OCI-LY7 (cell line): Measurements from ENCODE around the gene TRIO. TPM values are rescaled to one million over a fixed set of nuclear protein-coding genes. Genes with fewer than 3 reads are reported as not detected.

Source experiments
- BruUV-seq: library from RNA; stranded (reverse); fragments of 400-500 nt; replicated peaks from 2 replicates; lab custom pipeline; 2021; lab: Mats Ljungman, UMichigan
- CTCF ChIA-PET: fragments of 300-600 bp; sonication (Branson Sonifier 250); formaldehyde crosslinking; loops from one replicate; lab custom pipeline; 2022; ENCODE audit warnings: antibody characterized with exemption; ENCODE audit not compliant: unreplicated experiment; lab: Charles Lee
- POLR2A ChIA-PET: fragments of 300-600 bp; sonication (Branson Sonifier 250); formaldehyde crosslinking; loops from one replicate; lab custom pipeline; 2022; ENCODE audit warnings: antibody characterized with exemption; lab: Charles Lee
- DNase-seq: peaks from one replicate; pipeline ENCODE4 v3.0.0-alpha.2; 2015; ENCODE audit warnings: low spot score
- H2AFZ ChIP-seq: fragments of 200-600 bp; sonication (generic), shearing (Covaris generic); 2 replicates; pipeline ENCODE4 v1.6.1; 2014; ENCODE audit warnings: mild to moderate bottlenecking, antibody characterized with exemption, low read length, moderate library complexity
- H3K27ac ChIP-seq: fragments of 200-600 bp; sonication (generic); 2 replicates; pipeline ENCODE4 v1.5.1; 2014; ENCODE audit warnings: mixed run types, low read depth, mild to moderate bottlenecking, moderate library complexity, low read length, inconsistent platforms; ENCODE audit not compliant: poor library complexity, severe bottlenecking
- H3K36me3 ChIP-seq: fragments of 200-600 bp; sonication (generic); 2 replicates; pipeline ENCODE4 v1.6.1; 2014; ENCODE audit warnings: mild to moderate bottlenecking, antibody characterized with exemption, low read length, moderate library complexity, mixed read lengths; ENCODE audit not compliant: insufficient read depth
- H3K4me1 ChIP-seq: fragments of 200-600 bp; sonication (generic); 2 replicates; pipeline ENCODE4 v1.5.1; 2014; ENCODE audit warnings: mild to moderate bottlenecking, low read length; ENCODE audit not compliant: insufficient read depth, poor library complexity, severe bottlenecking
- H3K4me2 ChIP-seq: fragments of 200-600 bp; sonication (generic); 2 replicates; pipeline ENCODE4 v1.6.1; 2014; ENCODE audit warnings: mild to moderate bottlenecking, low read length
- H3K4me3 ChIP-seq: fragments of 200-600 bp; sonication (generic); 2 replicates; pipeline ENCODE4 v1.5.1; 2014; ENCODE audit warnings: mild to moderate bottlenecking, low read depth, low read length; ENCODE audit not compliant: poor library complexity, severe bottlenecking
- H3K79me2 ChIP-seq: fragments of 200-600 bp; sonication (generic); 2 replicates; pipeline ENCODE4 v1.6.1; 2016; ENCODE audit warnings: low read depth, mild to moderate bottlenecking, low read length, moderate library complexity, mixed read lengths; ENCODE audit not compliant: insufficient read depth
- H3K9me2 ChIP-seq: fragments of 200-600 bp; sonication (generic); 2 replicates; pipeline ENCODE4 v1.6.1; 2016; ENCODE audit warnings: mild to moderate bottlenecking, low read length, mixed read lengths; ENCODE audit not compliant: insufficient read depth
- H3K9me3 ChIP-seq: fragments of 200-600 bp; sonication (generic); 2 replicates; pipeline ENCODE4 v1.6.1; 2014; ENCODE audit warnings: mild to moderate bottlenecking, mixed run types, low read length, mixed read lengths
- H4K20me1 ChIP-seq: fragments of 200-600 bp; sonication (generic); 2 replicates; pipeline ENCODE4 v1.6.1; 2014; ENCODE audit warnings: mild to moderate bottlenecking, antibody characterized with exemption, low read length, moderate library complexity, mixed read lengths; ENCODE audit not compliant: insufficient read depth
- CTCF ChIP-seq: fragments of 200-600 bp; sonication (generic); conservative IDR thresholded peaks from 2 replicates; pipeline ENCODE4 v1.5.1; 2014; ENCODE audit warnings: mild to moderate bottlenecking, antibody characterized with exemption, low read length, moderate library complexity, mixed read lengths
- EZH2phosphoT487 ChIP-seq: fragments of 200-600 bp; sonication (generic); IDR thresholded peaks from 2 replicates; pipeline ENCODE4 v1.6.1; 2018; ENCODE audit warnings: low read depth, borderline replicate concordance, mild to moderate bottlenecking, mixed run types, antibody characterized with exemption, low read length, moderate library complexity, mixed read lengths
- intact Hi-C: fragments of 100-400 bp; cut with micrococcal nuclease; formaldehyde crosslinking; loops from one replicate; pipeline ENCODE4 v1.10.0; 2022; ENCODE audit not compliant: unreplicated experiment
- total RNA-seq, 2 experiments: library from RNA; depleted of rRNA in 1 of 2; stranded (reverse); fragments of >200 nt in 1 of 2; shearing (Covaris generic) in 1 of 2; gene quantifications; 2 replicates each; pipeline ENCODE4 v1.2.3, GENCODE V29; 2014 to 2022

The TRIO gene
- total RNA-seq, 2 experiments from 2014 or later: 35.8 to 55.1 TPM

GRCh38 chr5:14100281-14100680, 42.9 kb upstream of the TRIO start:
- TF ChIP-seq EZH2phosphoT487: no peak
- TF ChIP-seq CTCF: no peak
- DNase-seq: no peak
- intact Hi-C loops: no loop called here
- Histone ChIP-seq H3K79me2 (no peaks in the 10 kb centered on the region), H3K4me3 (no peak overlapping the region), H3K27ac (no peak overlapping the region), H3K9me3 (no peaks in the 10 kb centered on the region), H3K9me2 (no peaks in the 10 kb centered on the region), H3K4me1 (no peaks in the 10 kb centered on the region), H4K20me1 (no peaks in the 10 kb centered on the region), H3K36me3 (no peaks in the 10 kb centered on the region), H3K4me2 (no peak overlapping the region), H2AFZ (no peak overlapping the region)
- POLR2A ChIA-PET: no interaction called here
- no TSS peak for BruUV-seq
- CTCF ChIA-PET: no interaction called here

GRCh38 chr5:14101922-14102321, 41.2 kb upstream of the TRIO start:
- no peak overlapping the region for H3K4me2 ChIP-seq
- POLR2A ChIA-PET: no interaction called here
- DNase-seq: no peak
- no peak overlapping the region for H3K27ac ChIP-seq
- H3K9me3 ChIP-seq: no peaks in the 10 kb centered on the region
- no peaks in the 10 kb centered on the region for H4K20me1 ChIP-seq
- CTCF ChIA-PET: no interaction called here
- no peak overlapping the region for H2AFZ ChIP-seq
- H3K4me3 ChIP-seq: no peak overlapping the region
- no peak for TF ChIP-seq CTCF
- no peak for TF ChIP-seq EZH2phosphoT487
- H3K36me3 ChIP-seq: no peaks in the 10 kb centered on the region
- H3K9me2 ChIP-seq: no peaks in the 10 kb centered on the region
- intact Hi-C loops: no loop called here
- H3K4me1 ChIP-seq: no peaks in the 10 kb centered on the region
- BruUV-seq: no TSS peak
- no peaks in the 10 kb centered on the region for H3K79me2 ChIP-seq

GRCh38 chr5:14102666-14103065, 40.5 kb upstream of the TRIO start:
- Histone ChIP-seq H3K36me3 (no peaks in the 10 kb centered on the region), H3K27ac (no peak overlapping the region), H3K4me3 (no peak overlapping the region), H3K9me2 (no peaks in the 10 kb centered on the region), H3K4me1 (no peaks in the 10 kb centered on the region), H4K20me1 (no peaks in the 10 kb centered on the region), H2AFZ (no peak overlapping the region), H3K79me2 (no peaks in the 10 kb centered on the region), H3K9me3 (no peaks in the 10 kb centered on the region), H3K4me2 (no peak overlapping the region)
- ChIA-PET CTCF (no interaction called here), POLR2A (interaction anchor here (0.9 kb wide), 1 partner anchor 9 kb away, joined by 3 read pairs; no protein-coding TSS in a partner anchor)
- no TSS peak for BruUV-seq
- TF ChIP-seq EZH2phosphoT487 (no peak), CTCF (no peak)
- intact Hi-C loops: no loop called here
- no peak for DNase-seq
